HG02642 (cell line): ENCODE measurements around the gene USP30.

Experiments used
- ATAC-seq: cut with Tn5 transposase; IDR thresholded peaks from one replicate; pipeline ENCODE4 v1.9.1; 2021; ENCODE audit warnings: mild to moderate bottlenecking; ENCODE audit not compliant: unreplicated experiment, poor library complexity

The USP30 gene

GRCh38 chr12:109097140-109097434, 44.7 kb downstream of the USP30 start:
- no peak for ATAC-seq

- ATAC-seq, result peak; percentile 93
These were observed 45.2 kb downstream of the USP30 start, which contains the start of gene UNG for GRCh38 chr12:109097435-109098182. Gene UNG (plus strand): TSS chr12:109097597. CDS start chr12:109097680, 83 bp downstream.

- peak; percentile 29 for ATAC-seq
These were observed 45.8 kb downstream of the USP30 start for GRCh38 chr12:109098183-109098604.

GRCh38 chr12:109098651-109099050, 46.3 kb downstream of the USP30 start:
- no peak for ATAC-seq

GRCh38 chr12:109099431-109100020, 47.1 kb downstream of the USP30 start:
- no peak for ATAC-seq

- no peak for ATAC-seq
These were observed 48.4 kb downstream of the USP30 start for GRCh38 chr12:109100741-109101140.

- no peak for ATAC-seq
These were observed 50.1 kb downstream of the USP30 start for GRCh38 chr12:109102491-109102890.

- no peak for ATAC-seq
These were observed 52.8 kb downstream of the USP30 start for GRCh38 chr12:109105176-109105575.

- ATAC-seq, result no peak
These were observed 57.5 kb downstream of the USP30 start for GRCh38 chr12:109109746-109110350.

GRCh38 chr12:109110988-109111495, 58.7 kb downstream of the USP30 start:
- ATAC-seq, result peak; percentile 54

- ATAC-seq, result no peak
These were observed 60.5 kb downstream of the USP30 start for GRCh38 chr12:109112720-109113465.

GRCh38 chr12:109113661-109114321, 61.4 kb downstream of the USP30 start:
- ATAC-seq, result no peak

GRCh38 chr12:109114644-109115043, 62.3 kb downstream of the USP30 start:
- ATAC-seq, result no peak

- ATAC-seq, result no peak
These were observed 63.0 kb downstream of the USP30 start for GRCh38 chr12:109115404-109115757.

GRCh38 chr12:109115758-109116610, 63.6 kb downstream of the USP30 start, which contains the start of gene ACACB:
Gene ACACB (plus strand): TSS chr12:109116587. CDS start chr12:109139406, 22,819 bp downstream.
- no peak for ATAC-seq

- ATAC-seq, result no peak
These were observed 64.2 kb downstream of the USP30 start for GRCh38 chr12:109116611-109116949.

- no peak for ATAC-seq
These were observed 67.7 kb downstream of the USP30 start for GRCh38 chr12:109120095-109120494.

- ATAC-seq, result no peak
These were observed 68.2 kb downstream of the USP30 start for GRCh38 chr12:109120557-109120956.

GRCh38 chr12:109121346-109121880, 69.0 kb downstream of the USP30 start:
- ATAC-seq, result no peak
